Stimulated activated CD4-positive, alpha-beta T cell treated with anti-CD3 and anti-CD28 coated beads, Interleukin-12 subunit alpha, Interleukin-12 subunit beta, amount 100 ng/mL, for 24 hours (primary cell): ENCODE data around the gene PDHB.
"Not testable (repeated sequence)": the region's sequence is repeated elsewhere in the genome, so short reads cannot be mapped to it uniquely, and the experiment has no call there.

Experiments used
- DNase-seq, 2 experiments: peaks; one replicate each; pipeline ENCODE4 v3.0.0-alpha.2; 2020; ENCODE audit warnings: low read depth in 2 of 2

The PDHB gene

GRCh38 chr3:58433400-58434167 lies at the start of gene PDHB:
TSS of gene PDHB (minus strand) at chr3:58433832. CDS start at chr3:58433809, 23 bp downstream.
- DNase-seq, result peak; percentile 82 to 83

GRCh38 chr3:58482917-58483636 lies 49.4 kb upstream of the PDHB start:
- no peak for DNase-seq

- DNase-seq, result no peak
Observed at GRCh38 chr3:58480309-58480708, 46.7 kb upstream of the PDHB start.

GRCh38 chr3:58478781-58479180 lies 45.1 kb upstream of the PDHB start:
- DNase-seq, result no peak

GRCh38 chr3:58474967-58475578 lies 41.4 kb upstream of the PDHB start:
- DNase-seq, result no peak

GRCh38 chr3:58474348-58474911 lies 40.8 kb upstream of the PDHB start:
- no peak for DNase-seq

- no peak for DNase-seq
Observed at GRCh38 chr3:58473275-58473674, 39.6 kb upstream of the PDHB start.

GRCh38 chr3:58471025-58471887 lies 37.6 kb upstream of the PDHB start:
- peak in 1 of 2 experiments; percentile 43 for DNase-seq

- no peak for DNase-seq
Observed at GRCh38 chr3:58470363-58471024, 36.9 kb upstream of the PDHB start.

- DNase-seq, result no peak
Observed at GRCh38 chr3:58469096-58469495, 35.5 kb upstream of the PDHB start.

- DNase-seq, result no peak
Observed at GRCh38 chr3:58466899-58467563, 33.4 kb upstream of the PDHB start.

- no peak for DNase-seq
Observed at GRCh38 chr3:58464866-58465265, 31.2 kb upstream of the PDHB start.

GRCh38 chr3:58463942-58464271 lies 30.3 kb upstream of the PDHB start:
- no peak for DNase-seq

GRCh38 chr3:58463181-58463941 lies 29.7 kb upstream of the PDHB start:
- DNase-seq, result peak; percentile 60 to 75

- no peak for DNase-seq
Observed at GRCh38 chr3:58462829-58463180, 29.2 kb upstream of the PDHB start.

GRCh38 chr3:58459160-58459559 lies 25.5 kb upstream of the PDHB start:
- DNase-seq, result no peak

GRCh38 chr3:58452176-58452575 lies 18.5 kb upstream of the PDHB start:
- DNase-seq, result no peak

GRCh38 chr3:58441514-58442450 lies 8.2 kb upstream of the PDHB start:
- no peak for DNase-seq

GRCh38 chr3:58440996-58441355 lies 7.3 kb upstream of the PDHB start:
- DNase-seq, result not testable (repeated sequence)
